DOHH2 (cell line): ENCODE results near the gene CDK14.

ENCODE experiments used
- EZH2phosphoT487 ChIP-seq: fragments of 200-600 bp; sonication (generic); IDR thresholded peaks from 2 replicates; pipeline ENCODE4 v1.6.1; 2017; ENCODE audit warnings: borderline replicate concordance, mild to moderate bottlenecking, antibody characterized with exemption, low read length, moderate library complexity, mixed read lengths
- TF ChIP-seq, protein P1 (sequence below): fragments of 200-600 bp; sonication (generic); IDR thresholded peaks from one replicate; pipeline ENCODE4 v1.5.1; 2014; ENCODE audit warnings: antibody characterized with exemption, mild to moderate bottlenecking, low read depth, low read length; ENCODE audit not compliant: poor library complexity, severe bottlenecking

DNA sequence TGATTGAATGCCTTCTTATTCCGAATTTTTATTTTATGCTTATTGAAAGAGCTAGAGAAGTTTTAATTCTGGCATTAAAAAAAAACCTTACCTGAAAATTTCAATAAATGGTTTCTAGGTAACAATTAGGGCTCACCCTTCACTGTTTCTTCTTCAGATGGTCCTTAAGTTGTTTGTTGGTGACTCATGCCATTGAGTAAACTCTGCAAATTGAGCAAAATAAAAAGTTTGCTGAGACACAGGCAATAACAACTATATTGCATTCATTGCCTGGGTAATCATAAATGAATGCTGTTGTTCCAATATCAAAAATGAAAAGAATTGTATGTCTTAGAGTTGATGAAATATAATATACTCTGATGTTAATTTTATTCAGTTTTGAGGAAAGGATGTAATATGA, 300.3 kb downstream of the CDK14 start:
- TF ChIP-seq, protein P1, sequence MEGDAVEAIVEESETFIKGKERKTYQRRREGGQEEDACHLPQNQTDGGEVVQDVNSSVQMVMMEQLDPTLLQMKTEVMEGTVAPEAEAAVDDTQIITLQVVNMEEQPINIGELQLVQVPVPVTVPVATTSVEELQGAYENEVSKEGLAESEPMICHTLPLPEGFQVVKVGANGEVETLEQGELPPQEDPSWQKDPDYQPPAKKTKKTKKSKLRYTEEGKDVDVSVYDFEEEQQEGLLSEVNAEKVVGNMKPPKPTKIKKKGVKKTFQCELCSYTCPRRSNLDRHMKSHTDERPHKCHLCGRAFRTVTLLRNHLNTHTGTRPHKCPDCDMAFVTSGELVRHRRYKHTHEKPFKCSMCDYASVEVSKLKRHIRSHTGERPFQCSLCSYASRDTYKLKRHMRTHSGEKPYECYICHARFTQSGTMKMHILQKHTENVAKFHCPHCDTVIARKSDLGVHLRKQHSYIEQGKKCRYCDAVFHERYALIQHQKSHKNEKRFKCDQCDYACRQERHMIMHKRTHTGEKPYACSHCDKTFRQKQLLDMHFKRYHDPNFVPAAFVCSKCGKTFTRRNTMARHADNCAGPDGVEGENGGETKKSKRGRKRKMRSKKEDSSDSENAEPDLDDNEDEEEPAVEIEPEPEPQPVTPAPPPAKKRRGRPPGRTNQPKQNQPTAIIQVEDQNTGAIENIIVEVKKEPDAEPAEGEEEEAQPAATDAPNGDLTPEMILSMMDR = no peak
- TF ChIP-seq EZH2phosphoT487 = no peak
